ENCODE data around the gene CADM3. TPM values are rescaled to one million over a fixed set of nuclear protein-coding genes. Genes with fewer than 3 reads are reported as not detected.

The CADM3 gene
- polyA plus RNA-seq, 1 experiment = 0.01 TPM

GRCh38 chr1:159140474-159140873 is 30.9 kb upstream of the CADM3 start:
- TF ChIP-seq, protein P1, sequence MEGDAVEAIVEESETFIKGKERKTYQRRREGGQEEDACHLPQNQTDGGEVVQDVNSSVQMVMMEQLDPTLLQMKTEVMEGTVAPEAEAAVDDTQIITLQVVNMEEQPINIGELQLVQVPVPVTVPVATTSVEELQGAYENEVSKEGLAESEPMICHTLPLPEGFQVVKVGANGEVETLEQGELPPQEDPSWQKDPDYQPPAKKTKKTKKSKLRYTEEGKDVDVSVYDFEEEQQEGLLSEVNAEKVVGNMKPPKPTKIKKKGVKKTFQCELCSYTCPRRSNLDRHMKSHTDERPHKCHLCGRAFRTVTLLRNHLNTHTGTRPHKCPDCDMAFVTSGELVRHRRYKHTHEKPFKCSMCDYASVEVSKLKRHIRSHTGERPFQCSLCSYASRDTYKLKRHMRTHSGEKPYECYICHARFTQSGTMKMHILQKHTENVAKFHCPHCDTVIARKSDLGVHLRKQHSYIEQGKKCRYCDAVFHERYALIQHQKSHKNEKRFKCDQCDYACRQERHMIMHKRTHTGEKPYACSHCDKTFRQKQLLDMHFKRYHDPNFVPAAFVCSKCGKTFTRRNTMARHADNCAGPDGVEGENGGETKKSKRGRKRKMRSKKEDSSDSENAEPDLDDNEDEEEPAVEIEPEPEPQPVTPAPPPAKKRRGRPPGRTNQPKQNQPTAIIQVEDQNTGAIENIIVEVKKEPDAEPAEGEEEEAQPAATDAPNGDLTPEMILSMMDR (IDR thresholded peaks at IDR 0.05; ENCODE audit: low read depth, low read length) = no peak
- ChIA-PET POLR2A (no interaction called here), CTCF (interaction anchor here (1.0 to 3.3 kb wide), 3 partner anchors 10 to 74 kb away, joined by 3 to 13 read pairs (median 3); no protein-coding TSS in a partner anchor)
- Histone ChIP-seq H3K4me3 (ENCODE audit: low read depth, low read length) (no peak overlapping the region), H3K27me3 (ENCODE audit: control insufficient read depth, insufficient read depth, low read length) (peaks cover 9% of the 10 kb centered on the region), H3K9me3 (ENCODE audit: control insufficient read depth, insufficient read depth, low read length) (no peaks in the 10 kb centered on the region), H3K27ac (ENCODE audit: low read depth, low read length) (no peak overlapping the region)
- no peak for DNase-seq (ENCODE audit: low read depth, low spot score)

GRCh38 chr1:159141584-159142390 is 29.6 kb upstream of the CADM3 start:
- TF ChIP-seq, protein P1 (IDR thresholded peaks at IDR 0.05; ENCODE audit: low read depth, low read length) = no peak
- POLR2A ChIA-PET = no interaction called here
- CTCF ChIA-PET = interaction anchor here (0.7 to 4.0 kb wide), 3 partner anchors 9 to 73 kb away, joined by 4 to 17 read pairs (median 13); no protein-coding TSS in a partner anchor
- peak overlapping the region; percentile 34 for H3K4me3 ChIP-seq (ENCODE audit: low read depth, low read length)
- no peak for DNase-seq (ENCODE audit: low read depth, low spot score)
- peaks cover 9% of the 10 kb centered on the region for H3K27me3 ChIP-seq (ENCODE audit: control insufficient read depth, insufficient read depth, low read length)
- no peak overlapping the region for H3K27ac ChIP-seq (ENCODE audit: low read depth, low read length)
- H3K9me3 ChIP-seq (ENCODE audit: control insufficient read depth, insufficient read depth, low read length) = no peaks in the 10 kb centered on the region

DNA sequence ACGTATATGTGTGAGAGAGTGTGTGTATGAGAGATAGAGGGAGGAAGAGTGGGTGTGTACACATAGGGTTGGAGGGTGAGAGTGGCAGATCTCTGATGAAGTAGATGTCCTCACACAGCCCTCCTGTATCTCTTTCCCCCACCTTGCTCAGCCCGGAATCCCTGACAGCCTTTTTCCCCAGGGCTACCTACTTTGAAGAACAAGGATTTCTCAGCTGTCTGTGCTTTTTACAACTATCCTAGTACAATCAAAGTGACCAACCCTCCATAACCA is 29.1 kb upstream of the CADM3 start:
- ChIA-PET POLR2A (no interaction called here), CTCF (interaction anchor here (0.7 to 4.0 kb wide), 3 partner anchors 9 to 72 kb away, joined by 4 to 17 read pairs (median 13); no protein-coding TSS in a partner anchor)
- Histone ChIP-seq H3K27me3 (ENCODE audit: control insufficient read depth, insufficient read depth, low read length) (peaks cover 9% of the 10 kb centered on the region), H3K27ac (ENCODE audit: low read depth, low read length) (no peak overlapping the region), H3K4me3 (ENCODE audit: low read depth, low read length) (no peak overlapping the region), H3K9me3 (ENCODE audit: control insufficient read depth, insufficient read depth, low read length) (no peaks in the 10 kb centered on the region)
- TF ChIP-seq, protein P1 (IDR thresholded peaks at IDR 0.05; ENCODE audit: low read depth, low read length) = no peak
- DNase-seq (ENCODE audit: low read depth, low spot score) = no peak

DNA sequence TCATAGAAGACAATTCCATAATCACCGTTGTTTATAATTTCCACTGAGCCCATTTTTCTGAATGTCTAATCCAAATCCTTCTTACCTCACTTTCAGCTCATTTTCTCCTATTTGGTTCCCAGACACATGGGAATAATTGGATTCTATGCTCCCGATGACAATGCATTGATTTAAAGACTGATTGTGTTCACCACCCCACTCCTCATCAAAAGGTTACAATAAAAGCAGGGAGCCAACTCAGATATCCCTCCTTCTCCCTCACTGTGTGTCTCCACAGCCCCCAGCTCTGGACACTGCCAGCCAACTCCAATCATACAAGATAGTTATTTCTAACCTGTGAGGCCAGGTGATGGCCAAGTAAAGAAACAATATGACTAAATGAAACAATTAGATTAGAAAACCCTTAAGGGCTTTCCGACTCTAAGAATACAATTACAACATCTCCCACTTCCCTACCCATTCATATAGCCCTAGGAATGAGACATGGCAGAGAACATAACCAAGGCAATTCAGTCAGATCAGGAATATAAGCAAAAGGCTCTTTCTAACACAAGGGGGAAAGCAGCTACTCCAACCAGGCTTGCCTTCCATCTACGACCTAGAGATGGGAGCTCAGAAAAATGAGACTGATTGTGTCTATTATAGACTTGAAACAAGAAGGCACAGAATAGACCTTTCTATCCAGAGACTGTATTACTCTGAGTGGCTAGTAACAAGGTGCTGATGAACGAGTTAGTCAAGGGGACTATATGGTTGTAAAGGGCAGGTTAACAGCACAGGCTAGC is 28.5 kb upstream of the CADM3 start:
- Histone ChIP-seq H3K27ac (ENCODE audit: low read depth, low read length) (no peak overlapping the region), H3K4me3 (ENCODE audit: low read depth, low read length) (no peak overlapping the region), H3K27me3 (ENCODE audit: control insufficient read depth, insufficient read depth, low read length) (peaks cover 9% of the 10 kb centered on the region), H3K9me3 (ENCODE audit: control insufficient read depth, insufficient read depth, low read length) (no peaks in the 10 kb centered on the region)
- POLR2A ChIA-PET = no interaction called here
- CTCF ChIA-PET = interaction anchor here (0.7 to 4.0 kb wide), 2 partner anchors 10 to 19 kb away, joined by 4 to 17 read pairs; no protein-coding TSS in a partner anchor
- TF ChIP-seq, protein P1 (IDR thresholded peaks at IDR 0.05; ENCODE audit: low read depth, low read length) = no peak
- DNase-seq (ENCODE audit: low read depth, low spot score) = no peak

- POLR2A ChIA-PET = no interaction called here
- DNase-seq (ENCODE audit: low read depth, low spot score) = no peak
- H3K4me3 ChIP-seq (ENCODE audit: low read depth, low read length) = no peak overlapping the region
- CTCF ChIA-PET = interaction anchor here (4.0 kb wide), 1 partner anchor 12 kb away, joined by 17 read pairs; no protein-coding TSS in a partner anchor
- H3K27me3 ChIP-seq (ENCODE audit: control insufficient read depth, insufficient read depth, low read length) = peaks cover 9% of the 10 kb centered on the region
- H3K9me3 ChIP-seq (ENCODE audit: control insufficient read depth, insufficient read depth, low read length) = no peaks in the 10 kb centered on the region
- TF ChIP-seq, protein P1 (IDR thresholded peaks at IDR 0.05; ENCODE audit: low read depth, low read length) = no peak
- H3K27ac ChIP-seq (ENCODE audit: low read depth, low read length) = no peak overlapping the region
Measured at GRCh38 chr1:159144571-159144970, 26.8 kb upstream of the CADM3 start.

Measured in AG04450 (cell line).